ELF-1 (cell line): ENCODE results near the gene SLCO3A1.
A peak's percentile ranks its signal among the peaks of the same experiment; 100 is the strongest.

Experiments
- DNase-seq: peaks from one replicate; pipeline ENCODE4 v3.0.0-alpha.2; 2016; ENCODE audit warnings: low read depth, low spot score

The SLCO3A1 gene

GRCh38 chr15:91860498-91860897, 7.0 kb downstream of the SLCO3A1 start:
- no peak for DNase-seq

- DNase-seq, result no peak
Observed at GRCh38 chr15:91861223-91861622, 7.7 kb downstream of the SLCO3A1 start.

GRCh38 chr15:91862891-91863504, 9.5 kb downstream of the SLCO3A1 start:
- no peak for DNase-seq

GRCh38 chr15:91863621-91864255, 10.2 kb downstream of the SLCO3A1 start:
- no peak for DNase-seq

- no peak for DNase-seq
Observed at GRCh38 chr15:91864664-91865063, 11.2 kb downstream of the SLCO3A1 start.

- DNase-seq, result no peak
Observed at GRCh38 chr15:91865486-91865885, 12.0 kb downstream of the SLCO3A1 start.

- no peak for DNase-seq
Observed at GRCh38 chr15:91865950-91866349, 12.4 kb downstream of the SLCO3A1 start.

GRCh38 chr15:91866371-91866905, 12.9 kb downstream of the SLCO3A1 start:
- no peak for DNase-seq

DNA sequence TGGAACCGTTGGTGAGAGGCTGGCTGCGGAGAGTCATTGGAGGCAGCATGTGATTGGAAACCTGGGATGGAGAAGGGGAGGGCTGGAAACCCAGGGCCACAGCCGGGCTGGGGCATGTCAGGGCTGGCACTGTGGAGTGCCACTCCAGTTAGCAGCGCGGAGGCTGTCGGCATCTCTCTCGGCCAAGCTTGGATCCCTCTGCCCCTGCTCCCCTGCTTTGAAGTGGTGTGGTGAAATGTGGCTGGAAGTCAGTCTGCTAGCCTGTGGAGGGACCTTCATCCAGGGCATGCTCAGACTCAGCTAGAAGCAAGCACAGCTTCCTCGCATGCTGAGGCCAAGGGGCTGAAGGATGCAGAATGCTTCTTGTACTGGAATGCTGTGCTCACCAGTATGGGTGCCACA, 13.5 kb downstream of the SLCO3A1 start:
- DNase-seq, result no peak

- DNase-seq, result peak; percentile 56
Observed at GRCh38 chr15:91867581-91868026, 14.1 kb downstream of the SLCO3A1 start.

GRCh38 chr15:91870876-91871537, 17.5 kb downstream of the SLCO3A1 start:
- DNase-seq, result no peak

DNA sequence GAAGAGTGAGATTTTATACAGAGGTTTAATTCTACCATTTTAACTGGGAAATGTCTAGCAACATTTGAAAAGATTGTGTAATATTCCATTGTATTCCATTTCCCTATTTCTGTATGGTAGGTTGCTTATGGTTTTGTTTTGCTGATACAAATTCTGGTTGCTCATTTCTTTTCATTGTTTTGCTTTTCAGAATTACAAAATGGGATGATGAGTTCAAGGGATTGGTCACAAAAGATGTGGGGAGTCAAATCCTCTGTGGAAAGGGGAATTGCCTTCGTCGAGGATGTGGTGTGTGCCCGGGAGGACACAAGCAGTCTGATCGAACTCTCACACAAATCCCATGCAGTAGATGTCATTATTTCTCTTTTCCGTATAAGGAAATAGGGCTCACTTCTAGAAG, 18.3 kb downstream of the SLCO3A1 start:
- no peak for DNase-seq

DNA sequence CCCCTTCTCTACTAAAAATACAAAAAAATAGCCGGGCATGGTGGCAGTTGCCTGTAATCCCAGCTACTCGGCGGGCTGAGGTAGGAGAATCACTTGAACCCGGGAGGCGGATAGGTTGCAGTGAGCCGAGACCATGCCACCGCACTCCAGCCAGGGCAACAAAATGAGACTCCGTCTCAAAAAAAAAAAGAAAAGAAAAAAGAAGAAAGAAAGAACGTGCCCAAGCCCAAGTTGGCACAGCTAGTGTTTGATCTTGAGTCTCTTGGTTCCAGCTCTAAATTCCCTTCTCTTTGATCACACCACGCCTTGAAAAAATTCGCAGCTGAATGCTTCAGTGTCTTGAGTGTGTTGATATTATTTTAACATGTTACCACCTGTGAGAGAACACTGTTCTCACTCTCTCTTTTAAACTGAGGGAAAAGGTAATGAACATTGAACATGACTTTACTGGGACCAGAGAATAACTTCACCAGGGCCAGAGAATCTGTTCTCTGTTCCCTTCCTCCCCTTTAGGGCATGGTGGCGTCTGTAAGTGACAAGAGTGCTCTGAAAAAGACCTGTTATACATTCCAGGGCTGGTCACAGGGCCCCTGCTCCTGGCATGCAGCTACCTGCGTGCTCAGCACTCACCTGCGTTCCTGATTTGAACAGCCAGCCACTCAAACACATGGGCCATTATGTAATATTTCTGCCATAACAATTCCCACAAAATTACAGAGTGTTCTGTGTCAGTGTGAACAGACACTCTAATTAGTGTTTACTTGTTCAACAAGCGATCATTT, 19.0 kb downstream of the SLCO3A1 start:
- DNase-seq, result no peak

GRCh38 chr15:91873138-91873536, 19.6 kb downstream of the SLCO3A1 start:
- DNase-seq, result no peak

DNA sequence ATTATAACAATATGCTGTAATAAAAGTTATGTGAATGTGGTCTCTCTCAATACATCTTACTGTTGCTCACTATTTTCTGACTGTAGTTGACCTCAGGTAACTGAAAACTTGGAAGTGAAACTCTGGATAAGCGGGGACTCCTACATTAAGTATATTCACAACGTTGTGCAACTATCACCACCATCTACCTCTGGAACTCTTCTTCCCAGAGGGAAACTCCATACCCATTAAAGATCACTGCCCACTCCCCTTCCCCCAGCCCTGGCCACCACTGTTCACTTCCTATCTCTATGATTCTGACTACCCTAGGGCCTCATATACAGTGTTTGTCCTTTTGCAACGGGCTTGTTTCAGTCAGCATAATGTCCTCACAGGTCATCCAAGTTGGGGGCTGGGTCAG, 20.7 kb downstream of the SLCO3A1 start:
- no peak for DNase-seq

DNA sequence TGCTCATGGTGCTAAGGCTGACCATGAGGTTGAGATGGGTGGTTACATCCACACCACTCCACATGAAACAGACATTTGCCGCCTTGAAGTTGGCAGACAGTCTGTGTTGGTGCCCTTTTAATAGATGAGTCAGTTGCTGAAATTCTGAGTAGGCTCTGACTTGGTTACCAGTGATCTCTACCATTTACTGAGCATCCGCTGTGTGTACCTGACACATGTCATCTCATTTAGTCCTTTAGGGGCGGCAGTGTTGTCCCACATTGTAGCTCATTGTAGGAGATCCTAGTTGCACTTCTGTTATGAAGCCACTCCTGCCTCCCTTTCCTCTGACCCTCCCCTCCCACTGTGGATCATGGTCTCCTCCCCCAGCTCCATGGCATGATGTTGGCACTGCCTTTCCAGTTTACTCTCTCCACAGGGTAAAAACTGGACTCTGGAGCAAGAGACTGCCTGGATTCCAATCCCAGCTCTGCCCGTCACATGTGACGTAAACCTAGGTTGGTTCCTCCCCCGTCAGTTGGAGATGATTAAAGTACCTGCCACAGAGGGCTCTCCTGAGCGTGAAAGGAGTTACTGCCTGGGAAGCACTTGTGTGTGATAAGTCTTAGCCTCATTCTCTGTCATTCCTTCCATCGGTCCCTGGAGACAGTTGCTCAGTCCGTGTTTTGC, 21.6 kb downstream of the SLCO3A1 start:
- DNase-seq, result no peak

DNA sequence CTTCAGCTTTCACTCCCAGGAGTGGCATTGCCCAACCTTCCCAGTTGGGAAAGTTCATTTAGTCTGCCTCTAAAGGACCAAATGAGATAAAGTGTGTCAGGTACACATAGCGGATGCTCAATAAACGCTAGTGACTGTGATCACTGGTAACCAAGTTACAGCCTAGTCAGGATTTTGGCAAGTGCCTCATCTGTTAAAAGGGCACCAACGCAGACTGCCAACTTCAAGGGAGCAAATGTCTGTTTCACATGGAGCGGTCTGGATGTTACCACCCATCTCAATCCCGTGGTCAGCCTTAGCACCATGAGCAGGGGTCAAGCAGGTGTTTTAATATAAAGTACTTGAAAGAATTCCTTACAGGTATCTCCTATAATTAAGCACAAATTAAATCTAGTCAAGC, 22.7 kb downstream of the SLCO3A1 start:
- DNase-seq, result no peak

- DNase-seq, result no peak
Observed at GRCh38 chr15:91878319-91878870, 24.9 kb downstream of the SLCO3A1 start.

GRCh38 chr15:91879158-91879557, 25.6 kb downstream of the SLCO3A1 start:
- no peak for DNase-seq

GRCh38 chr15:91880373-91880772, 26.9 kb downstream of the SLCO3A1 start:
- DNase-seq, result no peak
